ENCODE results near the gene MAD1L1.

MAD1L1 gene

DNA sequence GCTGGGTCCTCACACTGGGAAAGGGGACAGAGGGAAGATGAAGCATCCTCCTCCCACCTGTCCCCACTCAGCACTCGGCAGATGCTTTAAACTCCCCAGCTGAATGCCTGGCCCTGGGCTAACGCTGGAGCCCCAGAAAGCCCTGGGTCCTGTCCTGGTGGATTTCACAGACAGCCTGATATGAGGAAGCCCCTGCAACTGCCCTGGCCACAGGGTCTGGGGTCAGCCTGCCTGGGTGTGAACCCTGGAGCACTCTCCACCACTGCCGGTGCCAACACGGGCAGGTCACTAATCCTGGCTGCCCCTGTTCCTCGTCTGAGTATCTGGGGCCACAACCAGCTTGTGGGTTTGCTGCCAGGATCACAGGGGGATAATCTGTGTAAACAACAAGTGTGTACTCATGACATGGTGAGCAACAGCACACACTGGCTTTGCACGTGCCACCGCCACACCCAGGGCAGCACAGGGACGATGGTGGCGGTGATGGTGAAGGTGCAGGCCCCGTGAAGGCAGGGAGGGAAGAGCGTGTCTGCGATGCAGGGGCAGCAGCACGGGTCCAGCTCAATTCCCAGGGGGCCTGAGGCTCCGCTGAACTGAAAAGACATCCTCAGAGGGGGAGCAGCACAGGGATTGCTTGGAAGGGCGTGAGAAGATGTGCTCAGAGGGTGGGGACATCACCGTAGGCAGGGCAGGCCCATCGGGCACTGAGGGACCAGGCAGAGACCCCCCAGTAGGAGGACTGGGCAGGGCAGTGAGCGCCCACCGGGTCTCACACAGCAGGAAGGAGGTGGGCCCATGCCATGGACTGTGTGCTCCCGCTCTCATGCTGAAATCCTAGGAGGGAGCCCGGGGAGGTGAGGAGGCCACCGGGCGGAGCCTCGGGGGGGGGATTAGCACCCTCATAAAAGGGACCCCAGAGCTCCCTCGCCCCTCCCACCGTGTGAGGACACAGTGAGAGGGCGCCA lies 238.7 kb downstream of the MAD1L1 start:
- no peak; the same call in 2 of the 3 replicates for ATAC-seq

DNA sequence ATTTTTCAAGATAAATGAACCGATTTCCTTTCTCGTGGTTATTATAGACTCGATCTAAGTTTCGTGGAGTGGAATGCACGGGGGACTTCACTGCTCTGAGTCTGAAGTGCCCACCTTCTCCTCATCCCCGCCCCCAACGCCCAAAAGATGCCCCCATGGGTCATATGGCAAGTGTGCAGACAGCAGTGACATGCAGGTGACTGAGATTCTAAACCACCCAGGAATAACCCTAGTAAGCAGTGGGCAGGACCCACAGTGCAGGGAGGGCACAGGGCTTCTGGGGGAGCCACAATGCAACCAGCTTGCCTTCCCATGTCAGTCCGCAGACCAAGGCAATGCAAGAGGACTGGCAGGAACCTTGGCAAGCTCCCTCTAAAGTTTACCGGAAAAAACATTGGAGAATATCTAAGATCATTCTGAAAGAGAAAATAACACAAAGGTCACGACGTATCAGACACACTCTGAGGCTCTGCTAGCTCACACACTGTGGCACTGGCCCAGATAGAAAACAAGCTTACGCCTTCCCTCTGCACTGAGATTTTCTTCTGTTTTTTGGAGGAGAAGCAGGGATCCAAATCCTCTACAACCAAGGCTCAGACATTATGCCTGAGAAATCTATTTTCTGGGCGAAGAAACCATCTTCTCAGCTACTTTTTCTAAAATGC lies 239.6 kb downstream of the MAD1L1 start:
- ATAC-seq = no peak
- TF ChIP-seq ZNF8 (CRISPR knock-in tag; IDR thresholded peaks at IDR 0.05) (no peak), ZC3H10 (CRISPR knock-in tag; IDR thresholded peaks at IDR 0.05) (no peak), RARB (CRISPR knock-in tag; IDR thresholded peaks at IDR 0.05) (no peak), ZFP3 (CRISPR knock-in tag; IDR thresholded peaks at IDR 0.05) (no peak), SNAI2 (CRISPR knock-in tag; IDR thresholded peaks at IDR 0.05) (no peak), BACH2 (CRISPR knock-in tag; IDR thresholded peaks at IDR 0.05; ENCODE audit: borderline replicate concordance) (no peak), ZNF565 (CRISPR knock-in tag; conservative IDR thresholded peaks at IDR 0.05; ENCODE audit: low read depth) (no peak), TOX (CRISPR knock-in tag; IDR thresholded peaks at IDR 0.05; ENCODE audit: borderline replicate concordance) (no peak), OSR1 (CRISPR knock-in tag; IDR thresholded peaks at IDR 0.05) (no peak)
- TF ChIP-seq, protein P1, sequence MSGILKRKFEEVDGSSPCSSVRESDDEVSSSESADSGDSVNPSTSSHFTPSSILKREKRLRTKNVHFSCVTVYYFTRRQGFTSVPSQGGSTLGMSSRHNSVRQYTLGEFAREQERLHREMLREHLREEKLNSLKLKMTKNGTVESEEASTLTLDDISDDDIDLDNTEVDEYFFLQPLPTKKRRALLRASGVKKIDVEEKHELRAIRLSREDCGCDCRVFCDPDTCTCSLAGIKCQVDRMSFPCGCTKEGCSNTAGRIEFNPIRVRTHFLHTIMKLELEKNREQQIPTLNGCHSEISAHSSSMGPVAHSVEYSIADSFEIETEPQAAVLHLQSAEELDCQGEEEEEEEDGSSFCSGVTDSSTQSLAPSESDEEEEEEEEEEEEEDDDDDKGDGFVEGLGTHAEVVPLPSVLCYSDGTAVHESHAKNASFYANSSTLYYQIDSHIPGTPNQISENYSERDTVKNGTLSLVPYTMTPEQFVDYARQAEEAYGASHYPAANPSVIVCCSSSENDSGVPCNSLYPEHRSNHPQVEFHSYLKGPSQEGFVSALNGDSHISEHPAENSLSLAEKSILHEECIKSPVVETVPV (CRISPR knock-in tag; IDR thresholded peaks at IDR 0.05) = no peak
- TF ChIP-seq, protein P2, sequence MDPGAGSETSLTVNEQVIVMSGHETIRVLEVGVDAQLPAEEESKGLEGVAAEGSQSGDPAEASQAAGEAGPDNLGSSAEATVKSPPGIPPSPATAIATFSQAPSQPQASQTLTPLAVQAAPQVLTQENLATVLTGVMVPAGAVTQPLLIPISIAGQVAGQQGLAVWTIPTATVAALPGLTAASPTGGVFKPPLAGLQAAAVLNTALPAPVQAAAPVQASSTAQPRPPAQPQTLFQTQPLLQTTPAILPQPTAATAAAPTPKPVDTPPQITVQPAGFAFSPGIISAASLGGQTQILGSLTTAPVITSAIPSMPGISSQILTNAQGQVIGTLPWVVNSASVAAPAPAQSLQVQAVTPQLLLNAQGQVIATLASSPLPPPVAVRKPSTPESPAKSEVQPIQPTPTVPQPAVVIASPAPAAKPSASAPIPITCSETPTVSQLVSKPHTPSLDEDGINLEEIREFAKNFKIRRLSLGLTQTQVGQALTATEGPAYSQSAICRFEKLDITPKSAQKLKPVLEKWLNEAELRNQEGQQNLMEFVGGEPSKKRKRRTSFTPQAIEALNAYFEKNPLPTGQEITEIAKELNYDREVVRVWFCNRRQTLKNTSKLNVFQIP (CRISPR knock-in tag; IDR thresholded peaks at IDR 0.05; ENCODE audit: borderline replicate concordance, low read depth) = no peak
- TF ChIP-seq, protein P3, sequence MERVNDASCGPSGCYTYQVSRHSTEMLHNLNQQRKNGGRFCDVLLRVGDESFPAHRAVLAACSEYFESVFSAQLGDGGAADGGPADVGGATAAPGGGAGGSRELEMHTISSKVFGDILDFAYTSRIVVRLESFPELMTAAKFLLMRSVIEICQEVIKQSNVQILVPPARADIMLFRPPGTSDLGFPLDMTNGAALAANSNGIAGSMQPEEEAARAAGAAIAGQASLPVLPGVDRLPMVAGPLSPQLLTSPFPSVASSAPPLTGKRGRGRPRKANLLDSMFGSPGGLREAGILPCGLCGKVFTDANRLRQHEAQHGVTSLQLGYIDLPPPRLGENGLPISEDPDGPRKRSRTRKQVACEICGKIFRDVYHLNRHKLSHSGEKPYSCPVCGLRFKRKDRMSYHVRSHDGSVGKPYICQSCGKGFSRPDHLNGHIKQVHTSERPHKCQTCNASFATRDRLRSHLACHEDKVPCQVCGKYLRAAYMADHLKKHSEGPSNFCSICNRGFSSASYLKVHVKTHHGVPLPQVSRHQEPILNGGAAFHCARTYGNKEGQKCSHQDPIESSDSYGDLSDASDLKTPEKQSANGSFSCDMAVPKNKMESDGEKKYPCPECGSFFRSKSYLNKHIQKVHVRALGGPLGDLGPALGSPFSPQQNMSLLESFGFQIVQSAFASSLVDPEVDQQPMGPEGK (CRISPR knock-in tag; IDR thresholded peaks at IDR 0.05; ENCODE audit: borderline replicate concordance) = no peak

More for the DNA sequence above, 238.7 kb downstream of the MAD1L1 start:
- TF ChIP-seq ZNF70 (CRISPR knock-in tag; IDR thresholded peaks at IDR 0.05) = no peak
- TF ChIP-seq, protein P3 (CRISPR knock-in tag; IDR thresholded peaks at IDR 0.05; ENCODE audit: borderline replicate concordance) = no peak
- TF ChIP-seq CSDC2 (CRISPR knock-in tag; IDR thresholded peaks at IDR 0.05) = no peak
- TF ChIP-seq, protein P4, sequence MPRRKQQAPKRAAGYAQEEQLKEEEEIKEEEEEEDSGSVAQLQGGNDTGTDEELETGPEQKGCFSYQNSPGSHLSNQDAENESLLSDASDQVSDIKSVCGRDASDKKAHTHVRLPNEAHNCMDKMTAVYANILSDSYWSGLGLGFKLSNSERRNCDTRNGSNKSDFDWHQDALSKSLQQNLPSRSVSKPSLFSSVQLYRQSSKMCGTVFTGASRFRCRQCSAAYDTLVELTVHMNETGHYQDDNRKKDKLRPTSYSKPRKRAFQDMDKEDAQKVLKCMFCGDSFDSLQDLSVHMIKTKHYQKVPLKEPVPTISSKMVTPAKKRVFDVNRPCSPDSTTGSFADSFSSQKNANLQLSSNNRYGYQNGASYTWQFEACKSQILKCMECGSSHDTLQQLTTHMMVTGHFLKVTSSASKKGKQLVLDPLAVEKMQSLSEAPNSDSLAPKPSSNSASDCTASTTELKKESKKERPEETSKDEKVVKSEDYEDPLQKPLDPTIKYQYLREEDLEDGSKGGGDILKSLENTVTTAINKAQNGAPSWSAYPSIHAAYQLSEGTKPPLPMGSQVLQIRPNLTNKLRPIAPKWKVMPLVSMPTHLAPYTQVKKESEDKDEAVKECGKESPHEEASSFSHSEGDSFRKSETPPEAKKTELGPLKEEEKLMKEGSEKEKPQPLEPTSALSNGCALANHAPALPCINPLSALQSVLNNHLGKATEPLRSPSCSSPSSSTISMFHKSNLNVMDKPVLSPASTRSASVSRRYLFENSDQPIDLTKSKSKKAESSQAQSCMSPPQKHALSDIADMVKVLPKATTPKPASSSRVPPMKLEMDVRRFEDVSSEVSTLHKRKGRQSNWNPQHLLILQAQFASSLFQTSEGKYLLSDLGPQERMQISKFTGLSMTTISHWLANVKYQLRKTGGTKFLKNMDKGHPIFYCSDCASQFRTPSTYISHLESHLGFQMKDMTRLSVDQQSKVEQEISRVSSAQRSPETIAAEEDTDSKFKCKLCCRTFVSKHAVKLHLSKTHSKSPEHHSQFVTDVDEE (CRISPR knock-in tag; IDR thresholded peaks at IDR 0.05) = no peak
- no peak for TF ChIP-seq GLIS3 (CRISPR knock-in tag; IDR thresholded peaks at IDR 0.05)
- no peak for TF ChIP-seq TCF4 (CRISPR knock-in tag; IDR thresholded peaks at IDR 0.05; ENCODE audit: borderline replicate concordance)
- TF ChIP-seq, protein P5, sequence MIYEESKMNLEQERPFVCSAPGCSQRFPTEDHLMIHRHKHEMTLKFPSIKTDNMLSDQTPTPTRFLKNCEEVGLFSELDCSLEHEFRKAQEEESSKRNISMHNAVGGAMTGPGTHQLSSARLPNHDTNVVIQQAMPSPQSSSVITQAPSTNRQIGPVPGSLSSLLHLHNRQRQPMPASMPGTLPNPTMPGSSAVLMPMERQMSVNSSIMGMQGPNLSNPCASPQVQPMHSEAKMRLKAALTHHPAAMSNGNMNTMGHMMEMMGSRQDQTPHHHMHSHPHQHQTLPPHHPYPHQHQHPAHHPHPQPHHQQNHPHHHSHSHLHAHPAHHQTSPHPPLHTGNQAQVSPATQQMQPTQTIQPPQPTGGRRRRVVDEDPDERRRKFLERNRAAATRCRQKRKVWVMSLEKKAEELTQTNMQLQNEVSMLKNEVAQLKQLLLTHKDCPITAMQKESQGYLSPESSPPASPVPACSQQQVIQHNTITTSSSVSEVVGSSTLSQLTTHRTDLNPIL (CRISPR knock-in tag; IDR thresholded peaks at IDR 0.05; ENCODE audit: low read depth) = no peak
- no peak for TF ChIP-seq RARB (CRISPR knock-in tag; IDR thresholded peaks at IDR 0.05)
- TF ChIP-seq ZC3H10 (CRISPR knock-in tag; IDR thresholded peaks at IDR 0.05) = no peak
- no peak for TF ChIP-seq TOX (CRISPR knock-in tag; IDR thresholded peaks at IDR 0.05; ENCODE audit: borderline replicate concordance)
- no peak for TF ChIP-seq SNAI2 (CRISPR knock-in tag; IDR thresholded peaks at IDR 0.05)
- no peak for TF ChIP-seq ZFP30 (CRISPR knock-in tag; IDR thresholded peaks at IDR 0.05)
- no peak for TF ChIP-seq ESRRG (CRISPR knock-in tag; IDR thresholded peaks at IDR 0.05)

All from SK-N-SH treated with all-trans-retinoic acid at 6 μM for 48 hours (cell line).